Smooth muscle cell (in vitro differentiated cells): ENCODE results near the gene KCNT2. TPM values are rescaled to one million over a fixed set of nuclear protein-coding genes. Genes with fewer than 3 reads are reported as not detected.

Experiments used
- DNase-seq: peaks from one replicate; lab custom pipeline; 2025; ENCODE audit not compliant: unreplicated experiment; lab: John Stamatoyannopoulos, UW
- H2AFZ ChIP-seq: fragments of 200-600 bp; sonication (generic); 2 replicates; pipeline ENCODE4 v1.6.0; 2016; ENCODE audit warnings: antibody characterized with exemption, low read depth, mild to moderate bottlenecking
- H3F3A ChIP-seq: fragments of 200-600 bp; sonication (generic); 2 replicates; pipeline ENCODE4 v1.6.0; 2017; ENCODE audit warnings: antibody characterized with exemption, low read depth
- H3K27ac ChIP-seq: fragments of 200-600 bp; sonication (generic); 2 replicates; pipeline ENCODE4 v1.5.1; 2016; ENCODE audit warnings: low read depth, mild to moderate bottlenecking
- H3K27me3 ChIP-seq: fragments of 200-600 bp; sonication (generic); 2 replicates; pipeline ENCODE4 v1.6.1; 2016; ENCODE audit warnings: low read depth, mild to moderate bottlenecking
- H3K36me3 ChIP-seq: fragments of 200-600 bp; sonication (generic); 2 replicates; pipeline ENCODE4 v1.5.1; 2016; ENCODE audit warnings: low read depth
- H3K4me1 ChIP-seq: fragments of 200-600 bp; sonication (generic); 2 replicates; pipeline ENCODE4 v1.5.1; 2016; ENCODE audit warnings: low read depth
- H3K4me2 ChIP-seq: fragments of 200-600 bp; sonication (generic); 2 replicates; pipeline ENCODE4 v1.6.0; 2016; ENCODE audit warnings: mild to moderate bottlenecking
- H3K4me3 ChIP-seq: fragments of 200-600 bp; sonication (generic); 2 replicates; pipeline ENCODE4 v1.5.1; 2016; ENCODE audit warnings: mild to moderate bottlenecking
- H3K79me2 ChIP-seq: fragments of 200-600 bp; sonication (generic); 2 replicates; pipeline ENCODE4 v1.6.0; 2016; ENCODE audit warnings: low read depth, mild to moderate bottlenecking
- H3K9ac ChIP-seq: fragments of 200-600 bp; sonication (generic); 2 replicates; pipeline ENCODE4 v1.6.0; 2016; ENCODE audit warnings: low read depth
- H3K9me3 ChIP-seq: fragments of 200-600 bp; sonication (generic); replicated peaks from 2 replicates; pipeline ENCODE4 v1.5.1; 2016; ENCODE audit warnings: low read depth
- H4K20me1 ChIP-seq: fragments of 200-600 bp; sonication (generic); 2 replicates; pipeline ENCODE4 v1.6.0; 2016; ENCODE audit warnings: low read depth
- WGBS: methylation state at CpG from one replicate; pipeline ENCODE4 v1.1.7; 2016; ENCODE audit warnings: low lambda C conversion rate; 5-methylcytosine and 5-hydroxymethylcytosine counted together
- polyA plus RNA-seq: library from polyadenylated mRNA; unstranded; fragments of >200 nt; fragmentation: Nextera tagmentation; extraction: Ambion mirVana; gene quantifications from 2 replicates; pipeline ENCODE4 v1.2.1, GENCODE V29; 2016
- total RNA-seq: library from RNA; depleted of rRNA; stranded (reverse); fragments of >200 nt; gene quantifications from 2 replicates; pipeline ENCODE4 v1.2.3, GENCODE V29; 2014
- TF ChIP-seq, protein P1 (sequence below): fragments of 200-600 bp; sonication (generic); IDR thresholded peaks from 2 replicates; pipeline ENCODE4 v1.5.1; 2017; ENCODE audit warnings: borderline replicate concordance, mild to moderate bottlenecking, antibody characterized with exemption; ENCODE audit not compliant: insufficient read depth, poor library complexity, severe bottlenecking

Gene KCNT2
- total and polyA plus RNA-seq, 2 experiments from 2014 or later: 1.3 to 2.7 TPM

DNA sequence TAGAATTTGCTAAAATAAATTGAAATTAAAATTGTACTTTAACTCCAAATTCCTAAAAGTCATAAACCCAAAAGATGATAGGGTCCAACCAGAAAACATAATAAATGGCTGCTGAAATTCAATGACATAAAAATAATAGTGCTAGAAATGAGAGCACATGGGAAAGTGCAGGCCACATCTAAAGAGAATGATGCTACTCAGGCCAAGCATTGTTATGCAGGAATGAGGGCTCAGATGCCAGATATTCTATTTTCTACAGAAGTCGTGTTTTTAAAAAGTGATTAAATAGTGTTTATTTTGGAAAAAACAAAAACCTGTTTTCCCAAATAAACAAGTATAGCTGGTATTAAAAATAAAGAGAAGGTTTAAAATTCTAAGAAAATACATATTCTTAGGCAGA lies 234.4 kb downstream of the KCNT2 start:
- 21% methylated on average over 1 of the region's 1 CpG for WGBS
- no peaks in the 10 kb centered on the region for H3K4me1 ChIP-seq
- H4K20me1 ChIP-seq: no peaks in the 10 kb centered on the region
- TF ChIP-seq, protein P1, sequence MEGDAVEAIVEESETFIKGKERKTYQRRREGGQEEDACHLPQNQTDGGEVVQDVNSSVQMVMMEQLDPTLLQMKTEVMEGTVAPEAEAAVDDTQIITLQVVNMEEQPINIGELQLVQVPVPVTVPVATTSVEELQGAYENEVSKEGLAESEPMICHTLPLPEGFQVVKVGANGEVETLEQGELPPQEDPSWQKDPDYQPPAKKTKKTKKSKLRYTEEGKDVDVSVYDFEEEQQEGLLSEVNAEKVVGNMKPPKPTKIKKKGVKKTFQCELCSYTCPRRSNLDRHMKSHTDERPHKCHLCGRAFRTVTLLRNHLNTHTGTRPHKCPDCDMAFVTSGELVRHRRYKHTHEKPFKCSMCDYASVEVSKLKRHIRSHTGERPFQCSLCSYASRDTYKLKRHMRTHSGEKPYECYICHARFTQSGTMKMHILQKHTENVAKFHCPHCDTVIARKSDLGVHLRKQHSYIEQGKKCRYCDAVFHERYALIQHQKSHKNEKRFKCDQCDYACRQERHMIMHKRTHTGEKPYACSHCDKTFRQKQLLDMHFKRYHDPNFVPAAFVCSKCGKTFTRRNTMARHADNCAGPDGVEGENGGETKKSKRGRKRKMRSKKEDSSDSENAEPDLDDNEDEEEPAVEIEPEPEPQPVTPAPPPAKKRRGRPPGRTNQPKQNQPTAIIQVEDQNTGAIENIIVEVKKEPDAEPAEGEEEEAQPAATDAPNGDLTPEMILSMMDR: no peak
- H3K4me3 ChIP-seq: no peak overlapping the region
- H3K79me2 ChIP-seq: no peaks in the 10 kb centered on the region
- no peak for DNase-seq
- no peak overlapping the region for H3K27ac ChIP-seq
- H3K9me3 ChIP-seq: no peaks in the 10 kb centered on the region
- H3K27me3 ChIP-seq: no peaks in the 10 kb centered on the region
- no peaks in the 10 kb centered on the region for H3K36me3 ChIP-seq
- H3K9ac ChIP-seq: no peak overlapping the region
- H3F3A ChIP-seq: no peaks in the 10 kb centered on the region
- no peak overlapping the region for H3K4me2 ChIP-seq
- H2AFZ ChIP-seq: no peak overlapping the region

DNA sequence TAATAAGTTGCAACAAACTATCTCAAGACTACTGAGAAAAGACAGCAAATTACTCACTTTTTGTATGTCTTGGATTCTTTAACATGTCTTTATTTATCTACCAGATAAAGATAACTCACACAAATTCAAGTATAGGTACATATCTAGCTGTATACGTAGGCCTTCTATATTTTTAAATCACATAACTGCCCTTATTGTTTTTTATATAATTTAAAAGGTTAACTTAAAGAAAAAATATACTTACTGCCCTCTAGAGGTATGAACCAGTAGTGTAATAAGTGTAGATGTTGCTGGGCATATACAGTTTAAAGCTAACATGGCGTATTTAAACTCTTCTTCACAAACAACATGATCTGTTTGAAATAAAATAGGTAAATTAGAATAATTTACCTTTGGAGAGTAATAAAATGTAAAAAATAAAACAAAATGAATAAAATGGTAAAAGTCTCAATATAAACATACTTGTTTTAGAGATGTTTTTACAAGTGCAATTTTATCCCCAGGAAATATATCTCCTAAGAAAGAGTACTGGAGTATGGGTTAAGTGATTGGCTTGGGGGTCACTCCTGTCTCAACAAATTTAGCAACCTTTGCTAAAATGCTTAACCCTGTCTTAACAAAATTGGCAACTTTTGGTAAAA lies 235.2 kb downstream of the KCNT2 start:
- no peak for DNase-seq

DNA sequence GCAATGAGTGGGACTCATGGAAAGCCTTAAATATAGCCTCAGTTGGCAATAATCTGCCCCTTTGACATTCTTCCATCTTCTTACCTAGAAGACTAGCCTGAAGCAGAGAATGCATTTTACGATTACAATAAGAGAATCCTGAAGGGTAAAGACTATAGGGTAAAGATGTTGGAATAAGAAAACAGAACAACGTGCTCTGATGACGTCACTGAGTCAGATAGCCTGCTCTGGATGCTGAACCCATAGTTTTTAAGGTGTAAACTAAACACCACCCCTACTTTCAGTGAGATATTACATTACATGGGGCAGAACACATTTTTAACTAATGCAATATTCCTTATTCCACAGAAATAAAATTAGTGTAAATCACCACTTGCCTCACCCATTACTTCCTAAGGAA lies 240.4 kb downstream of the KCNT2 start:
- Histone ChIP-seq H2AFZ (no peak overlapping the region), H4K20me1 (no peaks in the 10 kb centered on the region), H3K79me2 (no peaks in the 10 kb centered on the region), H3K27ac (no peak overlapping the region), H3K4me3 (no peak overlapping the region), H3K9me3 (no peaks in the 10 kb centered on the region), H3K4me2 (no peak overlapping the region), H3K36me3 (no peaks in the 10 kb centered on the region), H3K4me1 (no peaks in the 10 kb centered on the region), H3K27me3 (no peaks in the 10 kb centered on the region), H3K9ac (no peak overlapping the region), H3F3A (no peaks in the 10 kb centered on the region)
- TF ChIP-seq, protein P1: no peak
- WGBS: 91% methylated on average over 3 of the region's 3 CpGs
- DNase-seq: no peak

More for the DNA sequence above, 235.2 kb downstream of the KCNT2 start:
- Histone ChIP-seq H3K27ac (no peak overlapping the region), H3K4me3 (no peak overlapping the region), H3K36me3 (no peaks in the 10 kb centered on the region), H2AFZ (peak overlapping the region; percentile 83), H4K20me1 (no peaks in the 10 kb centered on the region), H3F3A (no peaks in the 10 kb centered on the region), H3K79me2 (no peaks in the 10 kb centered on the region), H3K4me1 (no peaks in the 10 kb centered on the region), H3K9ac (no peak overlapping the region), H3K4me2 (no peak overlapping the region), H3K9me3 (no peaks in the 10 kb centered on the region), H3K27me3 (no peaks in the 10 kb centered on the region)
- 44% methylated on average over 2 of the region's 2 CpGs for WGBS
- TF ChIP-seq, protein P1: peak; percentile 59
